Astrocyte of the cerebellum (primary cell): Measurements from ENCODE around the gene TTC29.
"Not testable (repeated sequence)": the region's sequence is repeated elsewhere in the genome, so short reads cannot be mapped to it uniquely, and the experiment has no call there.

ENCODE experiments used
- DNase-seq: peaks from one replicate; pipeline ENCODE4 v3.0.0-alpha.2; 2011; ENCODE audit warnings: low read depth
- H3K4me3 ChIP-seq: 2 replicates; pipeline ENCODE4 v1.5.1; 2011; ENCODE audit warnings: mild to moderate bottlenecking, low read depth, low read length, moderate library complexity
- CTCF ChIP-seq: IDR thresholded peaks from 2 replicates; pipeline ENCODE4 v1.5.1; 2012; ENCODE audit warnings: low read length, low read depth, moderate library complexity, mild to moderate bottlenecking; ENCODE audit errors: missing control alignments
- in situ Hi-C: cut with HindIII; loops from 2 replicates; pipeline ENCODE4 v1.10.0; 2017; ENCODE audit warnings: low sequenced_read_pairs

TTC29 gene

DNA sequence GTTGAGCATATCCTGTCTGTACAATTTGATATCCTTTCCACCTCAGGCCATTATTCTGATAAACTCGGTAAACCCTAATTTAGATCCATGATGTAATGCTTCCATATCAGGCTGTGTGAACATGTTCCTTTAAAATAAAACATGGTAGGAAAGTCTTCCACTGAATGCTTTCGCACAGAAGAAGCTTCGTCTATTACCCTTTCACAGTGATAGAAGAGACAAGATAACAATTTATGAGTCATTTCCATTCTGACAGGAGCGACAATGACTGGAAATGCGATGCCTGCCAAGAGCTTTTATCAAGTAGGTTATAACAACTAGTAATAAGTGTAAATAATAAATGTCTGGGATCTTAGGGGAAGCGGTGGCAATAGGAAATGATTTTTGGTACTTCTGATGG is 98.8 kb downstream of the TTC29 start:
- TF ChIP-seq CTCF: no peak
- in situ Hi-C loops: no loop called here

DNA sequence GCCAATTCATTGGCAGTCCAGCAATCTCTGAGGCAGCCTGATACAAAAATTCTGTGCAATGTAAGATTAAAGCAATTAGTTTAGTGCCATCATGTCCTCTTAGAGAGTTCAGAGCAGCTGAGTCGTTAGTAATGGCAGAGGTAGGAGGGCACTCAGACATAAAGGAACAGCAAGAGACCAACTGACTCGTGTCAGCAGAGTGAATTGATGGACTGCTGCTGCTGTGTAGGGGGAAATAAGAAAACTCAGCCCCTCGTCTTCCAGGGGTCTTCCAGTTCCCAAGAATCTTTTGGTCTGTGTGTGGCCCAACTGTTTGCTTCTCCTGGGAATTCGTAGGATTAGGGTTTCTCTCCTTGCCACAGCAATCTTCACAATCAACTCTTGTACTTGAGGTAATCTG is 100.9 kb downstream of the TTC29 start:
- DNase-seq: no peak
- no peak for TF ChIP-seq CTCF
- in situ Hi-C loops: no loop called here
- H3K4me3 ChIP-seq: no peak overlapping the region

More for the DNA sequence above, 98.8 kb downstream of the TTC29 start:
- H3K4me3 ChIP-seq: no peak overlapping the region
- no peak for DNase-seq

GRCh38 chr4:146842876-146843275 is 102.8 kb downstream of the TTC29 start:
- in situ Hi-C loops: no loop called here
- DNase-seq: no peak
- no peak for TF ChIP-seq CTCF
- H3K4me3 ChIP-seq: no peak overlapping the region

- in situ Hi-C loops: no loop called here
- no peak overlapping the region for H3K4me3 ChIP-seq
- no peak for DNase-seq
- no peak for TF ChIP-seq CTCF
These were observed 104.9 kb downstream of the TTC29 start for GRCh38 chr4:146840731-146841130.

DNA sequence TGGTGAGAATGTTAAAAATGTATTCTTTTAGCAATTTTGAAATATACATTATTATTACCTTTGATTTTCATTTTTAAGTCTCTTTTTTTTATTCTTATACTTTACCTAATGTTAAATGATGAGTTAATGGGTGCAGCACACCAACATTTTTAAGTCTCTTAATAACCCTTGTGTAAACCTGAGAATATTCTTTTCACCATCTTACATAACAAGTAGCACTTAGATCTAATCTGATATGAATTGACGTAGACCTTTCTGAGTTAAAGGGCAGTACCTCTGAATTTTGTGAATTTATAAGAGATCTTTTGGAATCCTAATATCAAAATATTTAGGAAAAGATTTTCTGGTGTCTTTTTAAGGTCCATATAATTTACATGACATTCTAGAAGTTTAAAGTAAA is 110.6 kb downstream of the TTC29 start:
- no peak for DNase-seq
- TF ChIP-seq CTCF: no peak
- in situ Hi-C loops: no loop called here
- no peak overlapping the region for H3K4me3 ChIP-seq

DNA sequence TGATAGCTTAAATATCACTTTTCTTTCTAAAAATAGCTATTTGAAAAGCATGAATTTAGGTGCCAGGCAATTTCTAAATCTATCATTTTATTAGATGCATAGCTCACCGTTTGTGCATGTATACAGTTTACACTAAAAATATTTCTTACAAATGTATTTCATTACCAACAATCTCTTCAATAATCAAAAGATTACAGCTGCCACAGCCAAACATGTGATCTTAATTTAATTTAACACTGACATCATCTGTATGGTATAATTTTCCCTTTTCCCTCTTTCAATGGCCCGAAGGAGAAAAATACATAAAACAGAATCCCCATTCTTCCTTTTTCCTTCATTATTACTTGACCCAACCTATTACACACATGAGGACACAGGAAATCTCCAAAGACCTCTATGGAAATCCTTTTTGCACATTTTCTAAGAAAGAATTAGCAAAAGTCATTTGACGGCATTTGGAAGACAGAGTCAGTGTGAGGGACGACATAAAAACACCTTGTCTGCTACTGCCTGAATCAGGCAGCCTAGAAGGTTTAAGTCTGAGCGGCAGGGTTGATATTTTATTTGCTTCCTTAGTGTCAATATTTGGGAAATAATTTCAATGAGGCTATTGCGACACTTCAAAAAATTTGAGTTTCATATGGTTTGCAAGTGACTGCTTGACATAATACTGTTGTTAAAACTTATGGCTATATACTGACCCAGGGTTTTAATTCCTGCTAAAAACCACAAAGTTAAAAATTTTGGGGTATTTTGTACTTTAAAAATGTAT is 111.2 kb downstream of the TTC29 start:
- no peak overlapping the region for H3K4me3 ChIP-seq
- no peak for DNase-seq
- TF ChIP-seq CTCF: no peak
- in situ Hi-C loops: no loop called here

GRCh38 chr4:146833530-146833929 is 112.1 kb downstream of the TTC29 start:
- H3K4me3 ChIP-seq: no peak overlapping the region
- in situ Hi-C loops: no loop called here
- TF ChIP-seq CTCF: no peak
- no peak for DNase-seq

- H3K4me3 ChIP-seq, DNase-seq, in situ Hi-C loops: not testable (repeated sequence)
These were observed 122.7 kb downstream of the TTC29 start for GRCh38 chr4:146822980-146823379.
